CD4-positive, alpha-beta T cell treated with Interferon alpha-2 for 1 hour (primary cell): ENCODE data around the gene ARHGEF28.
A peak's percentile ranks its signal among the peaks of the same experiment; 100 is the strongest.

Experiments used
- DNase-seq, 2 donors: peaks; one replicate each; pipeline ENCODE4 v3.0.0-alpha.2; 2020 to 2022

The ARHGEF28 gene

GRCh38 chr5:73883646-73884045 lies 257.6 kb downstream of the ARHGEF28 start:
- DNase-seq, result no peak

- no peak for DNase-seq
These were observed 261.7 kb downstream of the ARHGEF28 start for GRCh38 chr5:73887688-73888087.

- no peak for DNase-seq
These were observed 264.6 kb downstream of the ARHGEF28 start for GRCh38 chr5:73890569-73890968.

GRCh38 chr5:73892218-73892617 lies 266.2 kb downstream of the ARHGEF28 start:
- no peak for DNase-seq

- no peak for DNase-seq
These were observed 266.8 kb downstream of the ARHGEF28 start for GRCh38 chr5:73892806-73893205.

GRCh38 chr5:73893813-73894212 lies 267.8 kb downstream of the ARHGEF28 start:
- no peak for DNase-seq

GRCh38 chr5:73894860-73895259 lies 268.9 kb downstream of the ARHGEF28 start:
- no peak for DNase-seq

- no peak for DNase-seq
These were observed 269.5 kb downstream of the ARHGEF28 start for GRCh38 chr5:73895471-73895870.

- no peak for DNase-seq
These were observed 270.1 kb downstream of the ARHGEF28 start for GRCh38 chr5:73896097-73896496.

- no peak for DNase-seq
These were observed 270.7 kb downstream of the ARHGEF28 start for GRCh38 chr5:73896668-73897067.

GRCh38 chr5:73897893-73898292 lies 271.9 kb downstream of the ARHGEF28 start:
- no peak for DNase-seq

- no peak for DNase-seq
These were observed 273.1 kb downstream of the ARHGEF28 start for GRCh38 chr5:73899055-73899454.

GRCh38 chr5:73899916-73900315 lies 273.9 kb downstream of the ARHGEF28 start:
- no peak for DNase-seq

GRCh38 chr5:73900566-73900965 lies 274.6 kb downstream of the ARHGEF28 start:
- DNase-seq, result no peak

GRCh38 chr5:73901043-73901442 lies 275.0 kb downstream of the ARHGEF28 start:
- no peak for DNase-seq

- no peak for DNase-seq
These were observed 275.5 kb downstream of the ARHGEF28 start for GRCh38 chr5:73901455-73901854.

- peak in 1 of 2 donors; percentile 61 for DNase-seq
These were observed 276.5 kb downstream of the ARHGEF28 start for GRCh38 chr5:73902327-73903051.

GRCh38 chr5:73903169-73903568 lies 277.2 kb downstream of the ARHGEF28 start:
- DNase-seq, result no peak

GRCh38 chr5:73906277-73906676 lies 280.3 kb downstream of the ARHGEF28 start:
- DNase-seq, result no peak

- no peak for DNase-seq
These were observed 281.2 kb downstream of the ARHGEF28 start for GRCh38 chr5:73907164-73907563.

- DNase-seq, result no peak
These were observed 282.4 kb downstream of the ARHGEF28 start for GRCh38 chr5:73908395-73908794.

GRCh38 chr5:73908846-73909245 lies 282.9 kb downstream of the ARHGEF28 start:
- no peak for DNase-seq

- DNase-seq, result no peak
These were observed 283.5 kb downstream of the ARHGEF28 start for GRCh38 chr5:73909474-73909873.

- no peak for DNase-seq
These were observed 285.9 kb downstream of the ARHGEF28 start for GRCh38 chr5:73911761-73912393.

GRCh38 chr5:73912821-73913271 lies 286.9 kb downstream of the ARHGEF28 start:
- no peak for DNase-seq
